Stimulated activated CD8-positive, alpha-beta memory T cell treated with anti-CD3 and anti-CD28 coated beads, Interleukin-12 subunit alpha, Interleukin-12 subunit beta, amount 100 ng/mL, for 4 hours (primary cell): ENCODE results near the gene GABRE.

Source experiments
- DNase-seq: peaks from one replicate; pipeline ENCODE4 v3.0.0-alpha.2; 2020; ENCODE audit warnings: low read depth

The GABRE gene

GRCh38 chrX:151974336-151975227 lies at the start of gene GABRE:
GABRE (minus strand) TSS chrX:151974676; CDS start chrX:151974625, 51 bp downstream.
- no peak for DNase-seq

- DNase-seq: no peak
These were observed 46.4 kb upstream of the GABRE start for GRCh38 chrX:152020888-152021287.

GRCh38 chrX:151999813-152000212 lies 25.3 kb upstream of the GABRE start:
- DNase-seq: no peak

- no peak for DNase-seq
These were observed 23.1 kb upstream of the GABRE start for GRCh38 chrX:151997539-151997938.

- no peak for DNase-seq
These were observed 21.9 kb upstream of the GABRE start for GRCh38 chrX:151996347-151996746.

- no peak for DNase-seq
These were observed 20.0 kb upstream of the GABRE start for GRCh38 chrX:151994476-151994875.

GRCh38 chrX:151988706-151989299 lies 14.3 kb upstream of the GABRE start:
- DNase-seq: no peak

GRCh38 chrX:151987108-151987507 lies 12.6 kb upstream of the GABRE start:
- no peak for DNase-seq

GRCh38 chrX:151985955-151986354 lies 11.5 kb upstream of the GABRE start:
- no peak for DNase-seq

- no peak for DNase-seq
These were observed 11.1 kb upstream of the GABRE start for GRCh38 chrX:151985531-151985930.

GRCh38 chrX:151984902-151985301 lies 10.4 kb upstream of the GABRE start:
- no peak for DNase-seq

- DNase-seq: no peak
These were observed 9.9 kb upstream of the GABRE start for GRCh38 chrX:151984328-151984727.

GRCh38 chrX:151983186-151983585 lies 8.7 kb upstream of the GABRE start:
- no peak for DNase-seq

GRCh38 chrX:151982222-151982621 lies 7.7 kb upstream of the GABRE start:
- no peak for DNase-seq

- DNase-seq: no peak
These were observed 6.7 kb upstream of the GABRE start for GRCh38 chrX:151981129-151981528.

- DNase-seq: no peak
These were observed 3.4 kb upstream of the GABRE start for GRCh38 chrX:151977923-151978322.

- DNase-seq: no peak
These were observed 2.5 kb upstream of the GABRE start for GRCh38 chrX:151977009-151977408.

- DNase-seq: no peak
These were observed 1.3 kb upstream of the GABRE start for GRCh38 chrX:151975736-151976275.

- DNase-seq: no peak
These were observed 735 bp upstream of the GABRE start for GRCh38 chrX:151975228-151975593.

- DNase-seq: no peak
These were observed 583 bp downstream of the GABRE start for GRCh38 chrX:151973851-151974335.

GRCh38 chrX:151973060-151973661 lies 1.3 kb downstream of the GABRE start:
- no peak for DNase-seq

- no peak for DNase-seq
These were observed 3.8 kb downstream of the GABRE start for GRCh38 chrX:151970661-151971060.

GRCh38 chrX:151970027-151970426 lies 4.4 kb downstream of the GABRE start:
- no peak for DNase-seq
